ENCODE data around the gene FAM98A.

The FAM98A gene

GRCh38 chr2:33561872-33562271 is 37.2 kb downstream of the FAM98A start:
- H3K27me3 ChIP-seq (ENCODE audit: insufficient read depth, poor library complexity, severe bottlenecking), result no peaks in the 10 kb centered on the region
- no peak overlapping the region for H3K4me3 ChIP-seq (replicated peaks; ENCODE audit: insufficient read depth, low read length)
- H3K27ac ChIP-seq (replicated peaks), result no peak overlapping the region
- TF ChIP-seq POLR2AphosphoS5 (IDR thresholded peaks at IDR 0.05; ENCODE audit: low read depth) (no peak), CTCF (IDR thresholded peaks at IDR 0.05; ENCODE audit: insufficient read depth, low read length) (no peak), SPI1 (IDR thresholded peaks at IDR 0.05; ENCODE audit: borderline replicate concordance, low read depth) (no peak), REST (IDR thresholded peaks at IDR 0.05; ENCODE audit: insufficient replicate concordance, low read depth) (no peak), GABPA (IDR thresholded peaks at IDR 0.05; ENCODE audit: low read depth) (no peak)
- no peak for DNase-seq (ENCODE audit: low read depth in 1 of 2, low spot score in 1 of 2)

- TF ChIP-seq POLR2AphosphoS5 (IDR thresholded peaks at IDR 0.05; ENCODE audit: low read depth) (no peak), CTCF (IDR thresholded peaks at IDR 0.05; ENCODE audit: insufficient read depth, low read length) (no peak), REST (IDR thresholded peaks at IDR 0.05; ENCODE audit: insufficient replicate concordance, low read depth) (no peak), GABPA (IDR thresholded peaks at IDR 0.05; ENCODE audit: low read depth) (no peak), SPI1 (IDR thresholded peaks at IDR 0.05; ENCODE audit: borderline replicate concordance, low read depth) (no peak)
- no peak overlapping the region for H3K4me3 ChIP-seq (replicated peaks; ENCODE audit: insufficient read depth, low read length)
- H3K27ac ChIP-seq (replicated peaks), result no peak overlapping the region
- no peaks in the 10 kb centered on the region for H3K27me3 ChIP-seq (ENCODE audit: insufficient read depth, poor library complexity, severe bottlenecking)
- DNase-seq (ENCODE audit: low read depth in 1 of 2, low spot score in 1 of 2), result no peak
These were observed 39.1 kb downstream of the FAM98A start for GRCh38 chr2:33560017-33560416.

- H3K27ac ChIP-seq (replicated peaks), result no peak overlapping the region
- H3K27me3 ChIP-seq (ENCODE audit: insufficient read depth, poor library complexity, severe bottlenecking), result no peaks in the 10 kb centered on the region
- no peak for DNase-seq (ENCODE audit: low read depth in 1 of 2, low spot score in 1 of 2)
- no peak overlapping the region for H3K4me3 ChIP-seq (replicated peaks; ENCODE audit: insufficient read depth, low read length)
- no peak for TF ChIP-seq REST (IDR thresholded peaks at IDR 0.05; ENCODE audit: insufficient replicate concordance, low read depth)
- no peak for TF ChIP-seq CTCF (IDR thresholded peaks at IDR 0.05; ENCODE audit: insufficient read depth, low read length)
- TF ChIP-seq SPI1 (IDR thresholded peaks at IDR 0.05; ENCODE audit: borderline replicate concordance, low read depth), result no peak
- TF ChIP-seq GABPA (IDR thresholded peaks at IDR 0.05; ENCODE audit: low read depth), result no peak
- no peak for TF ChIP-seq POLR2AphosphoS5 (IDR thresholded peaks at IDR 0.05; ENCODE audit: low read depth)
These were observed 39.8 kb downstream of the FAM98A start for GRCh38 chr2:33559328-33559727.

Data from HL-60 (cell line).